Dermis microvascular lymphatic vessel endothelial cell (primary cell): ENCODE measurements around the gene UBXN10. TPM values are rescaled to one million over a fixed set of nuclear protein-coding genes. Genes with fewer than 3 reads are reported as not detected.
A peak's percentile ranks its signal among the peaks of the same experiment; 100 is the strongest.

ENCODE experiments used
- DNase-seq, 2 donors: peaks; one replicate each; pipeline versions ENCODE4 v3.0.0 to v3.0.0-alpha.2; 2010; ENCODE audit warnings: low read depth in 2 of 2
- total RNA-seq: library from RNA; depleted of rRNA; stranded (reverse); fragments of >200 nt; gene quantifications from 2 replicates; pipeline ENCODE4 v1.2.1, GENCODE V29; 2014

The UBXN10 gene
- total RNA-seq, 1 donor from 2014 or later = under 0.01 TPM

- no peak for DNase-seq
Observed at GRCh38 chr1:20183035-20183434, 2.9 kb upstream of the UBXN10 start.

GRCh38 chr1:20183616-20184271 is 2.2 kb upstream of the UBXN10 start:
- no peak for DNase-seq

- DNase-seq = no peak
Observed at GRCh38 chr1:20184481-20184900, 1.4 kb upstream of the UBXN10 start.

GRCh38 chr1:20184997-20185833 is 681 bp upstream of the UBXN10 start:
- peak in 1 of 2 donors; percentile 23 for DNase-seq

- no peak for DNase-seq
Observed at GRCh38 chr1:20187103-20187812, 1.4 kb downstream of the UBXN10 start.

- DNase-seq = no peak
Observed at GRCh38 chr1:20187813-20188454, 2.0 kb downstream of the UBXN10 start.

GRCh38 chr1:20188455-20188817 is 2.5 kb downstream of the UBXN10 start:
- no peak for DNase-seq

- no peak for DNase-seq
Observed at GRCh38 chr1:20189664-20190063, 3.8 kb downstream of the UBXN10 start.

- no peak for DNase-seq
Observed at GRCh38 chr1:20190256-20191160, 4.6 kb downstream of the UBXN10 start.

- DNase-seq = no peak
Observed at GRCh38 chr1:20191266-20191825, 5.5 kb downstream of the UBXN10 start.

- no peak for DNase-seq
Observed at GRCh38 chr1:20192364-20192763, 6.5 kb downstream of the UBXN10 start.

- no peak for DNase-seq
Observed at GRCh38 chr1:20192871-20193411, 7.0 kb downstream of the UBXN10 start.

GRCh38 chr1:20194224-20194623 is 8.3 kb downstream of the UBXN10 start:
- DNase-seq = no peak

- DNase-seq = peak; percentile 25 to 63
Observed at GRCh38 chr1:20194757-20195461, 9.0 kb downstream of the UBXN10 start.

- no peak for DNase-seq
Observed at GRCh38 chr1:20195462-20195780, 9.5 kb downstream of the UBXN10 start.

GRCh38 chr1:20197329-20197791 is 11.5 kb downstream of the UBXN10 start:
- DNase-seq = no peak

- DNase-seq = no peak
Observed at GRCh38 chr1:20198296-20198695, 12.4 kb downstream of the UBXN10 start.

GRCh38 chr1:20198918-20199317 is 13.0 kb downstream of the UBXN10 start:
- no peak for DNase-seq

GRCh38 chr1:20199403-20199802 is 13.5 kb downstream of the UBXN10 start:
- DNase-seq = no peak

GRCh38 chr1:20199840-20200239 is 13.9 kb downstream of the UBXN10 start:
- no peak for DNase-seq
